ENCODE measurements around the gene SSH2. TPM values are rescaled to one million over a fixed set of nuclear protein-coding genes. Genes with fewer than 3 reads are reported as not detected.

Gene SSH2
- total and polyA plus RNA-seq, 7 donors = 18.3 to 35.1 (median 26.5) TPM

- Histone ChIP-seq H3K4me3 (no peak overlapping the region), H3K9me3 (no peaks in the 10 kb centered on the region), H3K36me3 (peaks cover 0 to 70% (median 14%) of the 10 kb centered on the region in 4 donors), H3K4me1 (no peaks in the 10 kb centered on the region), H3K27me3 (no peaks in the 10 kb centered on the region), H3K27ac (no peak overlapping the region)
- DNase-seq = no peak
- WGBS, 2 donors = 97 to 98% methylated on average over 5 of the region's 5 CpGs
- TF ChIP-seq POLR2AphosphoS5 (IDR thresholded peaks at IDR 0.05) = no peak
- TF ChIP-seq EP300 (IDR thresholded peaks at IDR 0.05) = no peak
- no peak for TF ChIP-seq POLR2A (IDR thresholded peaks at IDR 0.05)
- no peak for TF ChIP-seq CTCF (IDR thresholded peaks at IDR 0.05)
- intact Hi-C loops (cut with DNase I) = no loop called here
These were observed 258.4 kb downstream of the SSH2 start for GRCh38 chr17:29671661-29672060.

- Histone ChIP-seq H3K4me3 (no peak overlapping the region), H3K4me1 (no peaks in the 10 kb centered on the region), H3K27me3 (no peaks in the 10 kb centered on the region), H3K36me3 (peaks cover 0 to 80% (median 19%) of the 10 kb centered on the region in 4 donors), H3K9me3 (no peaks in the 10 kb centered on the region), H3K27ac (no peak overlapping the region)
- intact Hi-C loops (cut with DNase I) = no loop called here
- DNase-seq = no peak
- TF ChIP-seq EP300 (IDR thresholded peaks at IDR 0.05) (no peak), POLR2AphosphoS5 (IDR thresholded peaks at IDR 0.05) (no peak), CTCF (IDR thresholded peaks at IDR 0.05) (no peak), POLR2A (IDR thresholded peaks at IDR 0.05) (no peak)
These were observed 260.8 kb downstream of the SSH2 start for GRCh38 chr17:29669266-29669665.

- H3K27ac ChIP-seq = no peak overlapping the region
- H3K27me3 ChIP-seq = no peaks in the 10 kb centered on the region
- no peak for DNase-seq
- TF ChIP-seq EP300 (IDR thresholded peaks at IDR 0.05) (no peak), POLR2AphosphoS5 (IDR thresholded peaks at IDR 0.05) (no peak), POLR2A (IDR thresholded peaks at IDR 0.05) (no peak), CTCF (IDR thresholded peaks at IDR 0.05) (no peak)
- no peak overlapping the region for H3K4me3 ChIP-seq
- peaks cover 0 to 80% (median 19%) of the 10 kb centered on the region in 4 donors for H3K36me3 ChIP-seq
- intact Hi-C loops (cut with DNase I) = no loop called here
- no peaks in the 10 kb centered on the region for H3K9me3 ChIP-seq
- H3K4me1 ChIP-seq = peaks cover 0 to 3% (median 0%) of the 10 kb centered on the region in 4 donors
These were observed 262.1 kb downstream of the SSH2 start for GRCh38 chr17:29667969-29668368.

GRCh38 chr17:29665481-29665810 lies 264.6 kb downstream of the SSH2 start:
- H3K9me3 ChIP-seq = no peaks in the 10 kb centered on the region
- no peak overlapping the region for H3K27ac ChIP-seq
- 11 to 21% methylated on average over 1 of the region's 1 CpG for WGBS, 2 donors
- peaks cover 0 to 3% (median 0%) of the 10 kb centered on the region in 4 donors for H3K4me1 ChIP-seq
- H3K4me3 ChIP-seq = no peak overlapping the region
- intact Hi-C loops (cut with DNase I) = no loop called here
- TF ChIP-seq CTCF (IDR thresholded peaks at IDR 0.05) = no peak
- no peak for TF ChIP-seq POLR2A (IDR thresholded peaks at IDR 0.05)
- no peak for TF ChIP-seq EP300 (IDR thresholded peaks at IDR 0.05)
- no peak for TF ChIP-seq POLR2AphosphoS5 (IDR thresholded peaks at IDR 0.05)
- DNase-seq = no peak
- peaks cover 0 to 56% (median 12%) of the 10 kb centered on the region in 4 donors for H3K36me3 ChIP-seq
- no peaks in the 10 kb centered on the region for H3K27me3 ChIP-seq

GRCh38 chr17:29664743-29665480 lies 265.1 kb downstream of the SSH2 start:
- TF ChIP-seq POLR2A (IDR thresholded peaks at IDR 0.05) = no peak
- Histone ChIP-seq H3K27me3 (no peaks in the 10 kb centered on the region), H3K4me1 (peaks cover 0 to 3% (median 0%) of the 10 kb centered on the region in 4 donors), H3K36me3 (peaks cover 0 to 52% (median 10%) of the 10 kb centered on the region in 4 donors), H3K4me3 (no peak overlapping the region), H3K9me3 (no peaks in the 10 kb centered on the region), H3K27ac (no peak overlapping the region)
- intact Hi-C loops (cut with DNase I) = no loop called here
- 21 to 59% methylated on average over 2 of the region's 2 CpGs for WGBS, 2 donors
- DNase-seq = no peak
